GM12878 (cell line): ENCODE results near the gene BCL2L13. TPM values are rescaled to one million over a fixed set of nuclear protein-coding genes. Genes with fewer than 3 reads are reported as not detected.

Experiments
- ATAC-seq: fragments of 200-7000 bp; cut with Tn5 transposase; 3 replicates; pipeline ENCODE4 v1.9.1; 2020; ENCODE audit warnings: mild to moderate bottlenecking, moderate library complexity
- BruUV-seq: library from RNA; stranded (reverse); fragments of 400-500 nt; replicated peaks from 2 replicates; lab custom pipeline; 2021; lab: Mats Ljungman, UMichigan
- CTCF ChIA-PET: fragments of 300-600 bp; sonication (Branson Sonifier 250); formaldehyde crosslinking; extraction: SDS; loops from one replicate; lab custom pipeline; 2021; ENCODE audit warnings: inconsistent platforms; lab: Yijun Ruan, JAX
- POLR2A ChIA-PET: fragments of 350-600 bp; formaldehyde crosslinking; extraction: SDS; loops from one replicate; lab custom pipeline; 2021; ENCODE audit warnings: inconsistent platforms; lab: Charles Lee
- RAD21 ChIA-PET: fragments of 300-600 bp; sonication (Branson Sonifier 250); formaldehyde crosslinking; loops from one replicate; lab custom pipeline; 2023; ENCODE audit warnings: antibody characterized with exemption; ENCODE audit not compliant: unreplicated experiment; lab: Charles Lee
- SMC1A ChIA-PET: fragments of 300-600 bp; sonication (Branson Sonifier 250); formaldehyde crosslinking; loops from one replicate; lab custom pipeline; 2023; ENCODE audit not compliant: unreplicated experiment, uncharacterized antibody; lab: Charles Lee
- DNase-seq: peaks from one replicate; pipeline ENCODE4 v3.0.0-alpha.2; 2011; ENCODE audit warnings: low read depth, low spot score
- FAIRE-seq: peaks from 3 replicates; lab custom pipeline; 2011; peaks lifted over from hg19 to GRCh38; lab: Jason Lieb, UNC
- H2AFZ ChIP-seq: 2 replicates; pipeline ENCODE4 v1.6.0; 2011; ENCODE audit warnings: low read depth, low read length, control low read depth; ENCODE audit not compliant: control insufficient read depth
- H3K27ac ChIP-seq: 2 replicates; pipeline ENCODE4 v1.5.1; 2011; ENCODE audit warnings: control low read depth; ENCODE audit not compliant: control insufficient read depth, insufficient read depth
- H3K27me3 ChIP-seq, 2 experiments: replicated peaks in 1 of 2; 2 replicates each; pipeline versions ENCODE4 v1.6.0 to v1.6.1; 2011; ENCODE audit warnings: low read length in 1 of 2; ENCODE audit not compliant: control insufficient read depth in 2 of 2, insufficient read depth in 2 of 2
- H3K36me3 ChIP-seq, 2 experiments: 2 replicates each; pipeline ENCODE4 v1.5.1; 2011; ENCODE audit warnings: low read length in 1 of 2; ENCODE audit not compliant: control insufficient read depth in 2 of 2, insufficient read depth in 2 of 2
- H3K4me1 ChIP-seq: 2 replicates; pipeline ENCODE4 v1.6.1; 2011; ENCODE audit warnings: mild to moderate bottlenecking, low read length, moderate library complexity, mixed read lengths; ENCODE audit not compliant: control insufficient read depth, insufficient read depth
- H3K4me2 ChIP-seq: 2 replicates; pipeline ENCODE4 v1.6.0; 2011; ENCODE audit warnings: control low read depth; ENCODE audit not compliant: control insufficient read depth, insufficient read depth
- H3K4me3 ChIP-seq: fragments of 200-600 bp; sonication (generic); 2 replicates; pipeline ENCODE4 v1.5.1; 2016
- H3K79me2 ChIP-seq: 2 replicates; pipeline ENCODE4 v1.6.0; 2011; ENCODE audit warnings: low read length; ENCODE audit not compliant: control insufficient read depth, insufficient read depth
- H3K9ac ChIP-seq: 2 replicates; pipeline ENCODE4 v1.8.0; 2011; ENCODE audit warnings: low read length, control low read depth, mixed read lengths; ENCODE audit not compliant: control insufficient read depth, insufficient read depth
- H3K9me3 ChIP-seq: replicated peaks from 3 replicates; pipeline ENCODE4 v1.5.1; 2011; ENCODE audit warnings: mild to moderate bottlenecking, low read length; ENCODE audit not compliant: control insufficient read depth, insufficient read depth
- H4K20me1 ChIP-seq: 2 replicates; pipeline ENCODE4 v1.6.0; 2011; ENCODE audit not compliant: control insufficient read depth, insufficient read depth
- ATF7 ChIP-seq: fragments of 450-650 bp; IDR thresholded peaks from 2 replicates; pipeline ENCODE4 v1.6.1; 2016; ENCODE audit warnings: low read depth, mild to moderate bottlenecking
- CEBPZ ChIP-seq: fragments of 150-350 bp; IDR thresholded peaks from 2 replicates; pipeline ENCODE4 v1.6.1; 2016; ENCODE audit warnings: low read depth, low read length
- DPF2 ChIP-seq: fragments of 450-650 bp; IDR thresholded peaks from 2 replicates; pipeline ENCODE4 v1.6.1; 2017; ENCODE audit warnings: mild to moderate bottlenecking
- GATAD2B ChIP-seq: fragments of 450-650 bp; conservative IDR thresholded peaks from 2 replicates; pipeline ENCODE4 v1.6.1; 2017; ENCODE audit warnings: low read depth, mild to moderate bottlenecking, moderate library complexity
- KDM1A ChIP-seq: fragments of 200-600 bp; sonication (generic); IDR thresholded peaks from 2 replicates; pipeline ENCODE4 v1.6.1; 2016; ENCODE audit warnings: borderline replicate concordance
- SP1 ChIP-seq: IDR thresholded peaks from one replicate; pipeline ENCODE4 v1.6.1; 2011; ENCODE audit warnings: low read depth, low read length
- SUZ12 ChIP-seq: fragments of 200-600 bp; sonication (generic); IDR thresholded peaks from one replicate; pipeline ENCODE4 v1.6.1; 2018; ENCODE audit warnings: antibody characterized with exemption, mild to moderate bottlenecking; ENCODE audit not compliant: unreplicated experiment
- WRNIP1 ChIP-seq: IDR thresholded peaks from 2 replicates; pipeline ENCODE4 v1.6.1; 2011; ENCODE audit warnings: low read depth, low read length, improper control_type of control experiment, borderline replicate concordance
- ZNF24 ChIP-seq: fragments of 450-650 bp; IDR thresholded peaks from 2 replicates; pipeline ENCODE4 v1.6.1; 2017; ENCODE audit warnings: antibody characterized with exemption, mild to moderate bottlenecking
- ZNF622 ChIP-seq: fragments of 450-650 bp; IDR thresholded peaks from 2 replicates; pipeline ENCODE4 v1.6.1; 2017; ENCODE audit warnings: mild to moderate bottlenecking, inconsistent platforms
- WGBS: methylation state at CpG from one replicate; pipeline ENCODE4 v1.1.6; 2016; ENCODE audit warnings: low lambda C conversion rate; ENCODE audit not compliant: insufficient replicate concordance, insufficient coverage; ENCODE audit errors: missing lambda C conversion rate; 5-methylcytosine and 5-hydroxymethylcytosine counted together
- in situ Hi-C: fragments of 300-500 bp; cut with MboI; formaldehyde crosslinking; loops from 9 replicates; pipeline ENCODE4 v1.14.3; 2018; ENCODE audit warnings: mixed read lengths
- intact Hi-C: fragments of 100-400 bp; cut with micrococcal nuclease; formaldehyde crosslinking; loops from one replicate; pipeline ENCODE4 v1.14.2; 2022; ENCODE audit not compliant: unreplicated experiment
- polyA plus RNA-seq, 11 experiments: library from polyadenylated mRNA; depleted of rRNA in 4 of 11; unstranded in 6 of 11; stranded (reverse) in 5 of 11; fragments of >200 nt; fragmentation: Nextera tagmentation in 4 of 11; fragmentation: Illumina TruSeq in 1 of 11; extraction: Ambion mirVana in 4 of 11; extraction: Trizol in 1 of 11; gene quantifications; 1 replicate in 1 of 11; 2 replicates in 10 of 11; pipeline versions ENCODE4 v1.2.1 to v1.2.3, GENCODE V29; 2011 to 2016; ENCODE audit warnings: inconsistent platforms in 2 of 11, missing spikeins in 2 of 11, low read depth in 1 of 11
- total RNA-seq, 4 experiments: library from RNA; depleted of rRNA in 3 of 4; stranded (reverse); fragments of >200 nt in 3 of 4; fragmentation: Illumina TruSeq in 1 of 4; extraction: Trizol in 1 of 4; gene quantifications; 2 replicates each; pipeline versions ENCODE4 v1.2.1 to v1.2.3, GENCODE V29; 2013 to 2021
- TF ChIP-seq, protein P1 (sequence below): IDR thresholded peaks from 2 replicates; pipeline ENCODE4 v1.6.1; 2012; ENCODE audit warnings: mild to moderate bottlenecking, low read depth, low read length
- TF ChIP-seq, protein P2 (sequence below): fragments of 450-650 bp; IDR thresholded peaks from 2 replicates; pipeline ENCODE4 v1.6.1; 2018; ENCODE audit warnings: borderline replicate concordance, mild to moderate bottlenecking; ENCODE audit not compliant: partially characterized antibody
- TF ChIP-seq, protein P3 (sequence below): fragments of 450-650 bp; IDR thresholded peaks from 2 replicates; pipeline ENCODE4 v1.6.1; 2016; ENCODE audit warnings: mild to moderate bottlenecking

Gene BCL2L13
- total and polyA plus RNA-seq, 10 of the 15 experiments (the other 5 are each of a cell fraction or from before 2014, with no cell fraction given): 18.6 to 30.6 (median 28.2) TPM

DNA sequence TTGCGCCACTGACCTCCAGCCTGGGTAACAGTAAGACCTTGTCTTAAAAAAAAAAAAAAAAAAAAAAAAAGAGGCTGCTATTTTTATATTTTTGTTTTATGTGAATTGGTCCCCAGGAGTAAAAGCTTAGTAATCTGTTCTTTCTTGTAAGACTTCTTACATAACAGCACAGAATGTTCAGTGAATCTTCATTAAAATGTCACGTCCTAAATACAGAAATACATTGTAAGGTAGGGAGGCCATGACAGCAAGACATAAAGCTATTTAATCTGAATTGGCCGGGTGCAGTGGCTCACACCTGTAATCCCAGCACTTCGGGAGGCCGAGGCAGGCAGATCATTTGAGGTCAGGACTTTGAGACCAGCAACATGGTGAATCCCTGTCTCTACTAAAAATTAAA lies 71.5 kb downstream of the BCL2L13 start:
- whole genome bisulfite sequencing: 95% methylated on average over 5 of the region's 5 CpGs
- CTCF ChIA-PET: no interaction called here
- RAD21 ChIA-PET: no interaction called here
- Histone ChIP-seq H3K36me3 (no peaks in the 10 kb centered on the region), H3K79me2 (peaks cover 5% of the 10 kb centered on the region), H3K4me2 (no peak overlapping the region), H3K4me3 (no peak overlapping the region), H3K27me3 (no peaks in the 10 kb centered on the region), H3K9ac (no peak overlapping the region), H4K20me1 (no peaks in the 10 kb centered on the region), H3K4me1 (peaks cover 12% of the 10 kb centered on the region), H2AFZ (no peak overlapping the region), H3K9me3 (no peaks in the 10 kb centered on the region; the same call in 2 of the 3 replicates), H3K27ac (no peak overlapping the region)
- no TSS peak for BruUV-seq
- POLR2A ChIA-PET: interaction anchor here (0.7 kb wide), 1 partner anchor 151 kb away, joined by 4 read pairs; no protein-coding TSS in a partner anchor
- DNase-seq: no peak
- in situ Hi-C loops: no loop called here
- FAIRE-seq: no peak
- SMC1A ChIA-PET: interaction anchor here (1.1 kb wide), 1 partner anchor 22 kb away, joined by 3 read pairs; no protein-coding TSS in a partner anchor
- intact Hi-C loops: no loop called here
- no peak for ATAC-seq
- TF ChIP-seq WRNIP1 (no peak), ZNF622 (no peak), DPF2 (no peak), KDM1A (no peak), ZNF24 (no peak), SUZ12 (no peak), ATF7 (no peak), GATAD2B (no peak), SP1 (no peak), CEBPZ (no peak)
- TF ChIP-seq, protein P1, sequence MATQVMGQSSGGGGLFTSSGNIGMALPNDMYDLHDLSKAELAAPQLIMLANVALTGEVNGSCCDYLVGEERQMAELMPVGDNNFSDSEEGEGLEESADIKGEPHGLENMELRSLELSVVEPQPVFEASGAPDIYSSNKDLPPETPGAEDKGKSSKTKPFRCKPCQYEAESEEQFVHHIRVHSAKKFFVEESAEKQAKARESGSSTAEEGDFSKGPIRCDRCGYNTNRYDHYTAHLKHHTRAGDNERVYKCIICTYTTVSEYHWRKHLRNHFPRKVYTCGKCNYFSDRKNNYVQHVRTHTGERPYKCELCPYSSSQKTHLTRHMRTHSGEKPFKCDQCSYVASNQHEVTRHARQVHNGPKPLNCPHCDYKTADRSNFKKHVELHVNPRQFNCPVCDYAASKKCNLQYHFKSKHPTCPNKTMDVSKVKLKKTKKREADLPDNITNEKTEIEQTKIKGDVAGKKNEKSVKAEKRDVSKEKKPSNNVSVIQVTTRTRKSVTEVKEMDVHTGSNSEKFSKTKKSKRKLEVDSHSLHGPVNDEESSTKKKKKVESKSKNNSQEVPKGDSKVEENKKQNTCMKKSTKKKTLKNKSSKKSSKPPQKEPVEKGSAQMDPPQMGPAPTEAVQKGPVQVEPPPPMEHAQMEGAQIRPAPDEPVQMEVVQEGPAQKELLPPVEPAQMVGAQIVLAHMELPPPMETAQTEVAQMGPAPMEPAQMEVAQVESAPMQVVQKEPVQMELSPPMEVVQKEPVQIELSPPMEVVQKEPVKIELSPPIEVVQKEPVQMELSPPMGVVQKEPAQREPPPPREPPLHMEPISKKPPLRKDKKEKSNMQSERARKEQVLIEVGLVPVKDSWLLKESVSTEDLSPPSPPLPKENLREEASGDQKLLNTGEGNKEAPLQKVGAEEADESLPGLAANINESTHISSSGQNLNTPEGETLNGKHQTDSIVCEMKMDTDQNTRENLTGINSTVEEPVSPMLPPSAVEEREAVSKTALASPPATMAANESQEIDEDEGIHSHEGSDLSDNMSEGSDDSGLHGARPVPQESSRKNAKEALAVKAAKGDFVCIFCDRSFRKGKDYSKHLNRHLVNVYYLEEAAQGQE: no peak
- TF ChIP-seq, protein P2, sequence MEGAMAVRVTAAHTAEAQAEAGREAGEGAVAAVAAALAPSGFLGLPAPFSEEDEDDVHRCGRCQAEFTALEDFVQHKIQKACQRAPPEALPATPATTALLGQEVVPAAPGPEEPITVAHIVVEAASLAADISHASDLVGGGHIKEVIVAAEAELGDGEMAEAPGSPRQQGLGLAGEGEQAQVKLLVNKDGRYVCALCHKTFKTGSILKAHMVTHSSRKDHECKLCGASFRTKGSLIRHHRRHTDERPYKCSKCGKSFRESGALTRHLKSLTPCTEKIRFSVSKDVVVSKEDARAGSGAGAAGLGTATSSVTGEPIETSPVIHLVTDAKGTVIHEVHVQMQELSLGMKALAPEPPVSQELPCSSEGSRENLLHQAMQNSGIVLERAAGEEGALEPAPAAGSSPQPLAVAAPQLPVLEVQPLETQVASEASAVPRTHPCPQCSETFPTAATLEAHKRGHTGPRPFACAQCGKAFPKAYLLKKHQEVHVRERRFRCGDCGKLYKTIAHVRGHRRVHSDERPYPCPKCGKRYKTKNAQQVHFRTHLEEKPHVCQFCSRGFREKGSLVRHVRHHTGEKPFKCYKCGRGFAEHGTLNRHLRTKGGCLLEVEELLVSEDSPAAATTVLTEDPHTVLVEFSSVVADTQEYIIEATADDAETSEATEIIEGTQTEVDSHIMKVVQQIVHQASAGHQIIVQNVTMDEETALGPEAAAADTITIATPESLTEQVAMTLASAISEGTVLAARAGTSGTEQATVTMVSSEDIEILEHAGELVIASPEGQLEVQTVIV: no peak
- TF ChIP-seq, protein P3, sequence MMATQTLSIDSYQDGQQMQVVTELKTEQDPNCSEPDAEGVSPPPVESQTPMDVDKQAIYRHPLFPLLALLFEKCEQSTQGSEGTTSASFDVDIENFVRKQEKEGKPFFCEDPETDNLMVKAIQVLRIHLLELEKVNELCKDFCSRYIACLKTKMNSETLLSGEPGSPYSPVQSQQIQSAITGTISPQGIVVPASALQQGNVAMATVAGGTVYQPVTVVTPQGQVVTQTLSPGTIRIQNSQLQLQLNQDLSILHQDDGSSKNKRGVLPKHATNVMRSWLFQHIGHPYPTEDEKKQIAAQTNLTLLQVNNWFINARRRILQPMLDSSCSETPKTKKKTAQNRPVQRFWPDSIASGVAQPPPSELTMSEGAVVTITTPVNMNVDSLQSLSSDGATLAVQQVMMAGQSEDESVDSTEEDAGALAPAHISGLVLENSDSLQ: no peak
